Activated T-cell treated with anti-CD3 and anti-CD28 coated beads, Interleukin-2, amount 50 U/mL, for 4 hours (primary cell): ENCODE measurements around the gene MIOS. TPM values are rescaled to one million over a fixed set of nuclear protein-coding genes. Genes with fewer than 3 reads are reported as not detected.

Experiments
- ATAC-seq, 2 donors: fragments of 200-7000 bp; cut with Tn5 transposase; one replicate each; pipeline ENCODE4 v1.10.0; 2021
- DNase-seq: peaks from one replicate; pipeline ENCODE4 v3.0.0-alpha.2; 2020
- H3K27me3 Mint-ChIP-seq: one replicate; pipeline ENCODE4 v1.8.0; 2021; ENCODE audit warnings: low read depth, mixed read lengths
- H3K36me3 Mint-ChIP-seq: one replicate; pipeline ENCODE4 v1.8.0; 2022; ENCODE audit warnings: mixed read lengths; ENCODE audit not compliant: insufficient read depth
- H3K4me1 Mint-ChIP-seq: one replicate; pipeline ENCODE4 v1.8.0; 2021; ENCODE audit warnings: low read depth, mixed read lengths
- H3K4me3 Mint-ChIP-seq: one replicate; pipeline ENCODE4 v1.8.0; 2021; ENCODE audit warnings: mild to moderate bottlenecking, moderate library complexity, mixed read lengths
- H3K9me3 Mint-ChIP-seq: one replicate; pipeline ENCODE4 v1.8.0; 2021; ENCODE audit warnings: mixed read lengths
- total RNA-seq, 3 donors: library from RNA; stranded (reverse); gene quantifications; one replicate each; pipeline ENCODE4 v1.2.1, GENCODE V29; 2021

MIOS gene
- total RNA-seq, 3 donors from 2014 or later = 33.9 to 41.5 (median 37.5) TPM

DNA sequence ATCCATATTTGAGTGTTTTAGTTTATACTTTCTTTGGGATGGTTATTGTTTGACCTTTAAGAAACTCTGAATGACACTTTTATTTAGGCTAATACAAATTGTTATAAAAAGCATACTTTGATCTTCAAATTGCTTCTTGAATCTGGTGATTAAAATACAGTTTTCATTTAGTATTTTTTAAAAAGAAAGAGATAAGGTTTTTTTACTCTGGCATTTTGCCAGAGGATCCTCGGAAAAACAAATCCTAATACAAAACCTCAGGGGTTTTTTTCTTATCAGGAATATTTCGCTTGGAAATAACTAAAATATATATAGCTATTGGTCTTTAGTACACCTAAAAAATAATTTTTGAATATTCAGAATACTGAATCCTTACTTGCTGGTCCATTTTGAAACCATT, 17.0 kb downstream of the MIOS start:
- DNase-seq (no peak), ATAC-seq (no peak)
- Mint-ChIP-seq H3K4me3 (no peak overlapping the region), H3K36me3 (peaks cover 12% of the 10 kb centered on the region), H3K27me3 (no peaks in the 10 kb centered on the region), H3K9me3 (no peaks in the 10 kb centered on the region), H3K4me1 (peaks cover 2% of the 10 kb centered on the region)

DNA sequence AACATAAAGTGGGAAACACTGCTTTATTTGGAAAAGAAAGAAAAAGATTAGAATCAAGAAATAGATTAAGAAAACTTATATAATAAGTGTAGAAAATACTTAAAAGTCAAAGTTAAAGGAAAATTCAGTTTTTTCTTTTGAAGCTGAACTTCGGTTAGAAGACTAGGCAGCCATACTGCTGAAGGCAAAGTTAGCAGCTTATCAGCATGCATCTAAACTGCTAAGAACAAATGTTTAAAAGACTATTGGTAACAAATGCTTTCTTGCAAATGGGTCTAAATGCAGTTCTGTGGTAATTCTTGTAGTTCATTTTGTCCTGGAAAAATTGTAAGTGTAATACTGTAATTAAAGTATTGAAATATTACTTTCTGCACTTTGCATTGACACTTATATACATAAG, 18.0 kb downstream of the MIOS start:
- no peak for ATAC-seq

DNA sequence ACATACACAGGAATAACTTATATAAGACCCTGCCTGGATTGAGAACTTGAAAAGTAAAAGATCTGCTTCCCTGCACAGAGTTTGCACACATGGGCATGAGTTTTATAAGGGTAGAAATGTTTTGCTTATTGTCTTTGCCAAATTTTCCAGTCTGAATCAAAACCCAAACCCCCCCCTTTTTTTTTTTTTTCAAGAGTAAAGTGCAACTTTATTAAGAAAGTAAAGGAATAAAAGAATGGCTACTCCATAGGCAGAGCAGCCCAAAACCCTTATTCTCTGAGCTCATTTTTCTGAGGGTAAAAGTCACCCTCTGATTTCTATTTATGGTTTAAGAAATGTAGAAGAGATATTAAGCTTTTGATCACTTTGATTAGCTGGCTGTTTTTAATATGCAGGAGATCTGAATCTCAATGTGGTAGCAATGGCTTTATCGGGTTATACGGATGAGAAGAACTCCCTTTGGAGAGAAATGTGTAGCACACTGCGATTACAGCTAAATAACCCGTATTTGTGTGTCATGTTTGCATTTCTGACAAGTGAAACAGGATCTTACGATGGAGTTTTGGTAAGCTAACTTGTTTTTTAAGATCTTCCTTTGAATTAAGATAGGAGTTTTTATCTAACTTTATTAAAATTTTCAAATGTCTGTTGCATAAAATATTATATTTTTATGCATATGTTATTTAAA, 18.7 kb downstream of the MIOS start:
- Mint-ChIP-seq H3K36me3 (peaks cover 12% of the 10 kb centered on the region), H3K9me3 (no peaks in the 10 kb centered on the region), H3K4me3 (no peak overlapping the region), H3K27me3 (no peaks in the 10 kb centered on the region), H3K4me1 (no peaks in the 10 kb centered on the region)
- ATAC-seq (no peak), DNase-seq (no peak)

More for the DNA sequence above, 18.0 kb downstream of the MIOS start:
- H3K4me1 Mint-ChIP-seq = peaks cover under 1% of the 10 kb centered on the region
- no peaks in the 10 kb centered on the region for H3K9me3 Mint-ChIP-seq
- no peaks in the 10 kb centered on the region for H3K27me3 Mint-ChIP-seq
- no peak overlapping the region for H3K4me3 Mint-ChIP-seq
- no peak for DNase-seq
- H3K36me3 Mint-ChIP-seq = peaks cover 9% of the 10 kb centered on the region

DNA sequence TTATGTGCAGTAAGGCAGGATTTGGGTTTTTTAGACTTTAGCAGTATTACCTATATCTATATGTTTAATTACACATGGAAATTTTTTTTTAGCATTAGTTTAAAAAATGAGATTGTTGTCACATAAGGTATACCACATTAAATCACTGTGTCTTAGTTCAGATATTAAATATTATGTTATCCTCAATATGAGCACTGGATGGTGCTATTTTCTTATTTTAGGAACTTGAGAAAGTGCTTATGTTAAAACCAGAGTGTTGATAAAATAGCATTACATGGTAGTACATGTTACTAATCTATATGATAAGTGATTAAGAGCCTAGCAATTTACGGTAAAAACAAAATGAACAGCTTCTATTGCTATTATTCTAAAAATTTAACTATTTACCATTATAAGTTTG, 28.8 kb downstream of the MIOS start:
- H3K4me3 Mint-ChIP-seq = no peak overlapping the region
- H3K36me3 Mint-ChIP-seq = peaks cover 31% of the 10 kb centered on the region
- no peaks in the 10 kb centered on the region for H3K27me3 Mint-ChIP-seq
- no peak for ATAC-seq
- H3K9me3 Mint-ChIP-seq = no peaks in the 10 kb centered on the region
- DNase-seq = no peak
- no peaks in the 10 kb centered on the region for H3K4me1 Mint-ChIP-seq

DNA sequence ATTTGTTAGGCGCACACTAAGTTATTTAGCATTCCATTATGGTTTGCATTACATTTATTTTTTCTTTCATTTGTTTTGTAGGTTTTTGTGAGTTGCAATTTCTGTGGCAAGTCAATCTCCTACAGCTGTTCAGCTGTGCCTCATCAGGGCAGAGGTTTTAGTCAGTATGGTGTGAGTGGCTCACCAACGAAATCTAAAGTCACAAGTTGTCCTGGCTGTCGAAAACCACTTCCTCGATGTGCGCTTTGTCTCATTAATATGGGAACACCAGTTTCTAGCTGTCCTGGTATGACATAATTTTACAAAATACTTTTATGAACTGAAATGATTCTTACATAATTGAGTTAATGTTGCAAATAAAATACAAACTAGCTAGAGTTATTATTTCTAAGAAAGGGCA, 29.5 kb downstream of the MIOS start:
- DNase-seq (no peak), ATAC-seq (no peak)
- Mint-ChIP-seq H3K36me3 (peaks cover 33% of the 10 kb centered on the region), H3K4me1 (no peaks in the 10 kb centered on the region), H3K9me3 (peaks cover 5% of the 10 kb centered on the region), H3K4me3 (no peak overlapping the region), H3K27me3 (no peaks in the 10 kb centered on the region)

DNA sequence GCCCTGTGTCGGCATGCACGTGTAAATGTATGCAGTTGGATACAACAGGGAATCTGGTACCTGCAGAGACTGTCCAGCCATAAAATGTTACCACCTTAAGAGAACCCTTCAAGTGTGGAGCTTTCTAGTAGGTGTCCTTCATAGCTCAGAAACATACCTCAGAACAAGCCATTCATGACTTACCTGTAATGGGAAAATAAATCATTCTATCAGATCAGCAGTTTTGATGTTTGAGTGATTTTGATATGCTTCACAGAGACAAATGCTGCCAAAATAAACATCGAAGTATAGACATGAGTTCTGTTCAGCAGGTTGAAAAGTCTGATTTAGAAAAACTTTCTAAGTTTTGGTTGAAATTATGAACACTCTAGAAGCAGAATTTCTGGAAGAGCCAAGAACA, 40.3 kb downstream of the MIOS start:
- H3K36me3 Mint-ChIP-seq = peaks cover 11% of the 10 kb centered on the region
- H3K9me3 Mint-ChIP-seq = no peaks in the 10 kb centered on the region
- H3K4me3 Mint-ChIP-seq = no peak overlapping the region
- no peak for DNase-seq
- H3K4me1 Mint-ChIP-seq = peaks cover 2% of the 10 kb centered on the region
- H3K27me3 Mint-ChIP-seq = no peaks in the 10 kb centered on the region
- ATAC-seq = no peak

DNA sequence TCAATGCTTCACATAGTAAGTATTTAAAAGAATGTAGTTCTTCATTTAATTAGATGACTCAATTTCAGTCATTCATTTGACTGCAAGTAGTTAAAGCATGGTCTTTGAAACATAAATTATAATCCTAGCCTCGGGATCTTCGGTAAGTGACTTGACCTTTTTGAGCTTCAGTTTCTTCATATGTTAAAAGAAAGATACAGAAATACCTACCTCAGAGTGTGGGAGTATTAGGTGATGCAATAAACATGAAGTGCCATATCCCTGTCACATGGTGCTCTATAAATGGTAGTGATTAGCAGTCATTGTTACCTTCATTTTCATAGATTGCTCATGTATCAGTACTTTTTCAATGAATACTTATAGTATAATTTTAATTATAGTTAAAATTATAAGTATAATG, 42.6 kb downstream of the MIOS start:
- Mint-ChIP-seq H3K36me3 (peaks cover 11% of the 10 kb centered on the region), H3K4me3 (no peak overlapping the region), H3K9me3 (no peaks in the 10 kb centered on the region), H3K27me3 (no peaks in the 10 kb centered on the region), H3K4me1 (peaks cover 2% of the 10 kb centered on the region)
- no peak for ATAC-seq
- DNase-seq = no peak

DNA sequence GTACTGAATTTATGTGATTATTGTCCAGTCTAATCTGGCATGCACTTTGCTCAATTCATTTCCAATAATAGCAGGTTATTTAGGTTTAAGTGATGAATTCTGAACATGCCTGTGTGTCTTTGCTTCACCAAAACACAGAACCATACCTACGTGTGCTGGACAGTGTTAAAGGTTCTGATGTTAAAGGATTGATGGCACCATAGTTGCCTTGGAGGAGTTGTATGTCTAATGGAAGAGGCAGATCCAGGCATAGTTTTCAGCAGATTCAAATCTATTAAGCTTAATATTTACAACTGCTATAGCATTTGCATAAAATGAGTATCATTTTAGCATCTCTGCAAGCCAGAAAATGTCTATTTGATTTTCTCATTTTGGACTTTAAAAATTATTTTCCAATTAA, 45.8 kb downstream of the MIOS start:
- Mint-ChIP-seq H3K36me3 (peaks cover 6% of the 10 kb centered on the region), H3K4me1 (peaks cover 3% of the 10 kb centered on the region), H3K4me3 (no peak overlapping the region), H3K27me3 (no peaks in the 10 kb centered on the region), H3K9me3 (no peaks in the 10 kb centered on the region)
- DNase-seq (no peak), ATAC-seq (no peak)

DNA sequence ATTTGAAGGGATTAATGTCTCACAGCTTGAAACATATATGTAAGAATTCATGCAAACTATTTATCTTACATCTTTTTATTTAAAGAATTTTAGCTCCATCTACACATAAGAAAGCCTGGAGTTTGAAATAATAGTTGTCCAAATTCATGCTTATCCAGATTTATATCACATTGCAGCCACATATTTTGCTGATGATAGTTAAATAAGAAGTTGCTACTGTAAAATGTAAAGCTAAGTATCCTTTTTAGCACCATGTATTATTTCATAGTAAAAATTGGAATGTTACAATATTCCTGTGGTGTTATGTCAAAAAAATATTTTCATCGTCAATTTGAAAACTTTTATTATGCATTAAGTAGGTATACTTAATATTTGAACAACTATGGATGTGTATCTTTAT, 46.5 kb downstream of the MIOS start:
- no peaks in the 10 kb centered on the region for H3K9me3 Mint-ChIP-seq
- DNase-seq = no peak

DNA sequence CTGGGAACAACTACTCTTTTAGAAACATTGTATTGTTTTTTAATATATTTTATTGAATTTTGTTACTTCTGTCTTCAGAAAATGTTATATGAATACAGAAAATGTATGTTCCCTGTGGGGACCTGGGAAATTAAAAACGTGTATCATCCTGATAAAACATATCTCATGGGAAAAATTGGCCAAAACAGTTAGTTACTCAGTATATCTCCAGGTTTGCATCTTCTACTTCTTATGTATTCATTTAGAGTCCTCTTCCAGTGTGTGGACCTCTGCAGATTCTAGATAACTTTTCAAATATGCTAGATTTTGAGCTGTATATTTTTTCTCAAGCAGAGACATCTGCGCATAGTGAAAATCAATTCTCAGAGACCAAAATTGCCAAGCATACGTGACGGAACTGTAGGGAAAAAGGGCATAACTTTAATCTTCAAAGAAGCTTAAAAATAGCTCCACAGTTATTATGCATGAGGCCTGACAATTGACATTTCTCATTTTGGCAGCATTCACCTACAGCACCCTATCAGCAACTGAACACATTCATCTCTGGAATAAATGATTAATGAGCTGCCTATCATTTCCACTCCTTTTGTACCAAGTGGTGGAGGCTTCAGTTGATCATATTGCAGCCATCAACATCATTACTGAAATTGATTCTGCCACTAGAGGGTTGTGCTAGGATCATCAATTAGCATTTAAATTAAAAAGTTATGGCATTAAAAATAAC, 47.5 kb downstream of the MIOS start:
- Mint-ChIP-seq H3K36me3 (peaks cover 2% of the 10 kb centered on the region), H3K4me3 (no peak overlapping the region), H3K4me1 (peaks cover 6% of the 10 kb centered on the region), H3K27me3 (no peaks in the 10 kb centered on the region), H3K9me3 (no peaks in the 10 kb centered on the region)
- DNase-seq (no peak), ATAC-seq (no peak)

More for the DNA sequence above, 46.5 kb downstream of the MIOS start:
- Mint-ChIP-seq H3K36me3 (peaks cover 2% of the 10 kb centered on the region), H3K4me1 (peaks cover 6% of the 10 kb centered on the region), H3K4me3 (no peak overlapping the region), H3K27me3 (no peaks in the 10 kb centered on the region)
- no peak for ATAC-seq

DNA sequence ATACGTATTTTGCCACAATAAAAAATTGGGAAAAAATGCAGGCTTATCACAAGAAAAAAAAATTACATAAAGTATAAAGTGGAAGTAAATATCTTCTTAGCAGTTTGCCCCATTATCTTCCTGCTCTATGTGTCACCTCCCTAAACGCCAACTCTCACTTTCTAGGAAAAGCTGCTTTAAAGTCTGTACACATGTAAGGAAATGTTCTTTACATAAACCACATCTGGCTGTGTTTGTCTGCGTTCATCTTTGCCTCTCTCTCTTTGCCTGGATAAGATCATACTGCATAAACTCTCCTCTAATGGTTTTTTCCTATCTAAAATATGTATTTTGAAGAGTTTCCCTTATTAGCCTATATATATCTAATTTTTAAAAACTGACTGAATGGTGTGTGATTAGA, 50.9 kb downstream of the MIOS start:
- ATAC-seq (no peak), DNase-seq (no peak)
- Mint-ChIP-seq H3K27me3 (no peaks in the 10 kb centered on the region), H3K36me3 (no peaks in the 10 kb centered on the region), H3K9me3 (no peaks in the 10 kb centered on the region), H3K4me1 (peaks cover 4% of the 10 kb centered on the region), H3K4me3 (no peak overlapping the region)

DNA sequence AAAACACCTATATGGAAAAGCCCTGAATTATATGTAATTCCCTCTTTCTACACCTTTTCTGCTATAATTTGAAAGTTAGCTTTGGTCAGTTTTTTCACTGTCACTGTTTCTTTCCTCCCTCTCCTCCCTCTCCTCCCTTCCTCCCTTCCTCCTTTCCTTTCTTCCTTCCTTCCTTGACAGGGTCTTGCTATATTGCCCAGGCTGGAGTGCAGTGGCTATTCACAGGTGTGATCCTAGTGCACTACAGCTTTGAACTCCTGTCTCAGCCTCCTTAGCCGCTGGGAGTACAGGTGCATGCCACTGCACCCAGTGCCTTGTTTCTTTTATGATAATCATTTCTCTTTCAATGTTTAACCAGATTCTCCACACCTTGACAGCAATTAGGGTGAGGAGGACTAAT, 51.7 kb downstream of the MIOS start:
- DNase-seq (no peak), ATAC-seq (no peak)
- H3K4me1 Mint-ChIP-seq = peaks cover 4% of the 10 kb centered on the region
- no peaks in the 10 kb centered on the region for H3K27me3 Mint-ChIP-seq
- no peaks in the 10 kb centered on the region for H3K36me3 Mint-ChIP-seq
- no peak overlapping the region for H3K4me3 Mint-ChIP-seq
- H3K9me3 Mint-ChIP-seq = no peaks in the 10 kb centered on the region

DNA sequence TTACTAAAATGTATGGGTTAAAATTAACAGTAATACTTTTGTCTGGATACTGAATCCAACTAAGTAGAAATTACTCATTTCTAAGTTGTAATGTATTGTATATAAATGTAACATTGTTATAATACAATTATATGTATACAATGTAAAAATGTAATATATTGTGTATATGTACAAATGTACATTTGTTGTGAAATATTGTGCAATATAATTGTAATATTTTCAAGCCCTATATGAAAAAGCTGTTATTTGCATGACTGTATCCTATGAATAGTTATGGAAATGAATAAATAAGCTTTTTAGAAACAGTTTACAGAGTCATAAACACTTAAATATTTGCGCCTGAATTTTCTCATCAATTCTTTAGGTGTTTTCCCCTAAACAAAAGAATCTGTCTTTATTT, 53.6 kb downstream of the MIOS start:
- DNase-seq (no peak), ATAC-seq (no peak)
- Mint-ChIP-seq H3K4me1 (peaks cover 4% of the 10 kb centered on the region), H3K27me3 (no peaks in the 10 kb centered on the region), H3K9me3 (no peaks in the 10 kb centered on the region), H3K4me3 (no peak overlapping the region), H3K36me3 (no peaks in the 10 kb centered on the region)

DNA sequence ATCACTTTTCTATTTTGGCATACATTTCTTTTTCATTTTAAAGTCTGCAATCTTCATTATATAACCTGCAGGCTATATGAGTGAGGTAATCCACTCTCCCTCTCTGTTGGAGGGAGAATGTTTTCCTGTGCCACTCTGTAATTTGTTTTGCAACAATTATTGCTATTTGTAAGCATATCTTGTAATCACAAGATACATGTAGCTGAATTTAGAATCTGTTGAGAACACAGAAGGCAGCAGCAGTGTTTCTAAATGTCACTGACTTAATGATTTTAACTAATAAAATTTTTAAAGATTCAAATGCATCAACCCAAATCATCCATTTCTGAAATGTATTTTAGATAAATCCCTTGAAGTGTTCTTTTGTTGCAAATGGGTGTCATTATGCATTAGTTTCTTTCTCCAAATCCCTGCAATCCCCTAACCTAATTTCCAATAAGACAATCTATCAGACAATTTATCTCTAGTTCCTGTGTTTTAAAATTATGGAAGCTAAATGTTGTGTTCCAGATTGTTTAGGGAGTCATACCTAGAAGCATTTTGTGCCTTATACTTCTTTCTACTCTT, 54.0 kb downstream of the MIOS start:
- no peaks in the 10 kb centered on the region for H3K9me3 Mint-ChIP-seq

DNA sequence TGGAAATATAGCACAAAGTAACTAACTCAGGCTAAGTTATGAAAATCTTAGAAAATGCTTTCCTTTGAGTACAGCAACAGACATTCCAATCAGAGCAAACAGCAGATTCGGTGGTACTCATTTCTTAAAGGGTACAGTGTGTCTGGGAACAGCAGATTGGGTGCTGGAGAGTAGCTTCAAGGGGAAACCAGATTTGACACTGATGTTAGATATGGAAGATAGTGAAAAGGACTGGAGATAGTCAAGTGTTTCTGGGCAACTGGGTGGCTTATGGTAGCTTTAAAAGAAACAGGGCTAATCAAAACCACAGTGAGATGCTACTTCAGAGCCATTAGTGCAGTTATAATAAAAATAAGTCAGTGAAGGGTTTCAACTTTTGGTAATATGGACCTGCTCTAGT, 61.8 kb downstream of the MIOS start:
- no peaks in the 10 kb centered on the region for H3K36me3 Mint-ChIP-seq
- no peaks in the 10 kb centered on the region for H3K4me1 Mint-ChIP-seq

More for the DNA sequence above, 54.0 kb downstream of the MIOS start:
- DNase-seq (no peak), ATAC-seq (no peak)
- peaks cover 4% of the 10 kb centered on the region for H3K4me1 Mint-ChIP-seq
- no peak overlapping the region for H3K4me3 Mint-ChIP-seq
- H3K36me3 Mint-ChIP-seq = no peaks in the 10 kb centered on the region
- no peaks in the 10 kb centered on the region for H3K27me3 Mint-ChIP-seq

More for the DNA sequence above, 61.8 kb downstream of the MIOS start:
- DNase-seq (no peak), ATAC-seq (no peak)
- Mint-ChIP-seq H3K4me3 (no peak overlapping the region), H3K27me3 (peaks cover 2% of the 10 kb centered on the region), H3K9me3 (peaks cover 12% of the 10 kb centered on the region)
